Endodermal cell (in vitro differentiated cells): ENCODE data around the gene PRDM16. TPM values are rescaled to one million over a fixed set of nuclear protein-coding genes. Genes with fewer than 3 reads are reported as not detected.

Experiments
- DNase-seq: peaks from one replicate; pipeline ENCODE4 v3.0.0-alpha.2; 2017
- H3K27ac ChIP-seq: 2 replicates; pipeline ENCODE4 v1.5.1; 2013; ENCODE audit warnings: mild to moderate bottlenecking, low read depth, low read length, moderate library complexity
- H3K27me3 ChIP-seq: 2 replicates; pipeline ENCODE4 v1.6.1; 2013; ENCODE audit warnings: mild to moderate bottlenecking, low read length, moderate library complexity; ENCODE audit not compliant: insufficient read depth, control insufficient read depth, poor library complexity, severe bottlenecking
- H3K36me3 ChIP-seq: 2 replicates; pipeline ENCODE4 v1.7.0; 2013; ENCODE audit warnings: mild to moderate bottlenecking, low read length, moderate library complexity; ENCODE audit not compliant: control insufficient read depth, insufficient read depth
- H3K4me1 ChIP-seq: one replicate; pipeline ENCODE4 v1.7.0; 2013; ENCODE audit warnings: low read length; ENCODE audit not compliant: control insufficient read depth, insufficient read depth
- H3K4me3 ChIP-seq: 2 replicates; pipeline ENCODE4 v1.5.1; 2013; ENCODE audit warnings: mild to moderate bottlenecking, low read length, moderate library complexity
- H3K9ac ChIP-seq: 2 replicates; pipeline ENCODE4 v1.6.1; 2013; ENCODE audit warnings: mild to moderate bottlenecking, low read length, moderate library complexity; ENCODE audit not compliant: poor library complexity, severe bottlenecking; ENCODE audit errors: extremely low read depth
- H3K9me3 ChIP-seq: 2 replicates; pipeline ENCODE4 v1.6.1; 2013; ENCODE audit warnings: mild to moderate bottlenecking, low read length, moderate library complexity; ENCODE audit not compliant: control insufficient read depth
- H3K27ac Mint-ChIP-seq: 2 replicates; pipeline ENCODE4 v1.8.0; 2020; ENCODE audit warnings: mixed read lengths
- H3K27me3 Mint-ChIP-seq: 2 replicates; pipeline ENCODE4 v1.8.0; 2021; ENCODE audit warnings: mild to moderate bottlenecking, mixed read lengths; ENCODE audit not compliant: insufficient read depth
- H3K36me3 Mint-ChIP-seq: 2 replicates; pipeline ENCODE4 v1.8.0; 2020; ENCODE audit warnings: low read depth, mixed read lengths
- H3K4me1 Mint-ChIP-seq: 2 replicates; pipeline ENCODE4 v1.8.0; 2020; ENCODE audit warnings: mixed read lengths
- H3K4me3 Mint-ChIP-seq: 2 replicates; pipeline ENCODE4 v1.8.0; 2020; ENCODE audit warnings: mild to moderate bottlenecking, moderate library complexity, mixed read lengths
- H3K9me3 Mint-ChIP-seq: 2 replicates; pipeline ENCODE4 v1.8.0; 2020; ENCODE audit warnings: mild to moderate bottlenecking, mixed read lengths
- WGBS, 2 experiments: methylation state at CpG; one replicate each; pipeline versions ENCODE4 v1.1.5 to v1.1.7; 2013; ENCODE audit warnings: missing lambda C conversion rate in 2 of 2, mixed read lengths in 1 of 2; ENCODE audit not compliant: insufficient coverage in 1 of 2, insufficient read length in 1 of 2; 5-methylcytosine and 5-hydroxymethylcytosine counted together
- total RNA-seq, 2 donors: library from RNA; stranded (reverse); fragmentation: NEBNext Ultra II Directional in 1 of 2; extraction: Animal tissue kit (Norgen Biotek cat#: 25700) in 1 of 2; gene quantifications; 2 replicates in 1 of 2; 3 replicates in 1 of 2; pipeline ENCODE4 v1.2.1, GENCODE V29; 2021
- TF ChIP-seq, protein P1 (sequence below): fragments of 200-600 bp; sonication (generic); conservative IDR thresholded peaks from 2 replicates; pipeline ENCODE4 v1.5.0; 2021; ENCODE audit warnings: antibody characterized with exemption, mild to moderate bottlenecking

PRDM16 gene
- total RNA-seq, 2 donors from 2014 or later: 2.1 to 4.0 TPM

- Mint-ChIP-seq H3K27me3 (no peaks in the 10 kb centered on the region), H3K27ac (peak overlapping the region; percentile 8), H3K9me3 (no peaks in the 10 kb centered on the region), H3K4me1 (peaks cover 5% of the 10 kb centered on the region), H3K36me3 (no peaks in the 10 kb centered on the region), H3K4me3 (no peak overlapping the region)
- no peak overlapping the region for H3K9ac ChIP-seq
- no peaks in the 10 kb centered on the region for H3K4me1 ChIP-seq
- 91 to 92% methylated on average over 37 to 40 of the region's 40 CpGs for WGBS, 2 experiments
- no peaks in the 10 kb centered on the region for H3K36me3 ChIP-seq
- peak overlapping the region; percentile 10 for H3K27ac ChIP-seq
- H3K4me3 ChIP-seq: no peak overlapping the region
- no peak for DNase-seq
- H3K9me3 ChIP-seq: no peaks in the 10 kb centered on the region
- TF ChIP-seq, protein P1, sequence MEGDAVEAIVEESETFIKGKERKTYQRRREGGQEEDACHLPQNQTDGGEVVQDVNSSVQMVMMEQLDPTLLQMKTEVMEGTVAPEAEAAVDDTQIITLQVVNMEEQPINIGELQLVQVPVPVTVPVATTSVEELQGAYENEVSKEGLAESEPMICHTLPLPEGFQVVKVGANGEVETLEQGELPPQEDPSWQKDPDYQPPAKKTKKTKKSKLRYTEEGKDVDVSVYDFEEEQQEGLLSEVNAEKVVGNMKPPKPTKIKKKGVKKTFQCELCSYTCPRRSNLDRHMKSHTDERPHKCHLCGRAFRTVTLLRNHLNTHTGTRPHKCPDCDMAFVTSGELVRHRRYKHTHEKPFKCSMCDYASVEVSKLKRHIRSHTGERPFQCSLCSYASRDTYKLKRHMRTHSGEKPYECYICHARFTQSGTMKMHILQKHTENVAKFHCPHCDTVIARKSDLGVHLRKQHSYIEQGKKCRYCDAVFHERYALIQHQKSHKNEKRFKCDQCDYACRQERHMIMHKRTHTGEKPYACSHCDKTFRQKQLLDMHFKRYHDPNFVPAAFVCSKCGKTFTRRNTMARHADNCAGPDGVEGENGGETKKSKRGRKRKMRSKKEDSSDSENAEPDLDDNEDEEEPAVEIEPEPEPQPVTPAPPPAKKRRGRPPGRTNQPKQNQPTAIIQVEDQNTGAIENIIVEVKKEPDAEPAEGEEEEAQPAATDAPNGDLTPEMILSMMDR: no peak
- H3K27me3 ChIP-seq: no peaks in the 10 kb centered on the region
Observed at GRCh38 chr1:3198371-3199271, 129.6 kb downstream of the PRDM16 start.

DNA sequence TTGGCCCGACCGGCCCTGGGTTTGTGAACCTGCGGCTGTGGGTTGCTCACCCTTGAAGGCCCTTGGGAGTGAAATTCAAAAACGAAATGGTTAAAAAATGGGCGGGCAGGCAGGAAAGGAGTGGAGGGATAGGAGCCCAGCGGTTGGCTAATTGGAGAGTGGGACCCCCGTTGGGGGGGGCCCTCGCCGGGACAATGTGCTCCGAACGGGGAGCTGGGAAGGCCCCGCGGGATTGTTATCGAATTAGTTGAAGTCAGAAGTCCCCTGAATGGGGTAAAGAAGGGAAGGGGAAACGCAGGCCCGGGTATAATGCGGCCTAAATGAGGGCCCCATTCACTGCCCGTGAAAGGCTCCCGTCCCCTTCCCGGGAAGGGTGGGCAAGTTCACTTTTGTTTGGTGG is 135.7 kb downstream of the PRDM16 start:
- Mint-ChIP-seq H3K4me1 (peaks cover 9% of the 10 kb centered on the region), H3K9me3 (no peaks in the 10 kb centered on the region), H3K36me3 (no peaks in the 10 kb centered on the region), H3K4me3 (no peak overlapping the region), H3K27me3 (no peaks in the 10 kb centered on the region), H3K27ac (no peak overlapping the region)
- H3K4me3 ChIP-seq: no peak overlapping the region
- no peak overlapping the region for H3K27ac ChIP-seq
- H3K9me3 ChIP-seq: no peaks in the 10 kb centered on the region
- 41 to 70% methylated on average over 13 to 20 of the region's 20 CpGs for WGBS, 2 experiments
- H3K4me1 ChIP-seq: no peaks in the 10 kb centered on the region
- no peaks in the 10 kb centered on the region for H3K27me3 ChIP-seq
- no peaks in the 10 kb centered on the region for H3K36me3 ChIP-seq
- TF ChIP-seq, protein P1: no peak
- DNase-seq: no peak
- no peak overlapping the region for H3K9ac ChIP-seq

- no peaks in the 10 kb centered on the region for H3K4me1 ChIP-seq
- no peak overlapping the region for H3K27ac Mint-ChIP-seq
Observed at GRCh38 chr1:3205815-3206214, 136.8 kb downstream of the PRDM16 start.

More at GRCh38 chr1:3205815-3206214, 136.8 kb downstream of the PRDM16 start:
- Histone ChIP-seq H3K4me3 (no peak overlapping the region), H3K27ac (no peak overlapping the region), H3K27me3 (no peaks in the 10 kb centered on the region), H3K36me3 (no peaks in the 10 kb centered on the region), H3K9me3 (no peaks in the 10 kb centered on the region), H3K9ac (no peak overlapping the region)
- no peak overlapping the region for H3K4me3 Mint-ChIP-seq
- DNase-seq: no peak
- H3K9me3 Mint-ChIP-seq: no peaks in the 10 kb centered on the region
- H3K27me3 Mint-ChIP-seq: no peaks in the 10 kb centered on the region
- TF ChIP-seq, protein P1: no peak
- H3K4me1 Mint-ChIP-seq: peaks cover 9% of the 10 kb centered on the region
- WGBS, 2 experiments: 93 to 97% methylated on average over 7 to 13 of the region's 13 CpGs
- H3K36me3 Mint-ChIP-seq: no peaks in the 10 kb centered on the region
